Kidney capillary endothelial cell (primary cell): ENCODE data around the gene AGPAT4.

ENCODE experiments used
- DNase-seq: peaks from one replicate; pipeline ENCODE4 v3.0.0-alpha.2; 2018; ENCODE audit warnings: low spot score

Gene AGPAT4

DNA sequence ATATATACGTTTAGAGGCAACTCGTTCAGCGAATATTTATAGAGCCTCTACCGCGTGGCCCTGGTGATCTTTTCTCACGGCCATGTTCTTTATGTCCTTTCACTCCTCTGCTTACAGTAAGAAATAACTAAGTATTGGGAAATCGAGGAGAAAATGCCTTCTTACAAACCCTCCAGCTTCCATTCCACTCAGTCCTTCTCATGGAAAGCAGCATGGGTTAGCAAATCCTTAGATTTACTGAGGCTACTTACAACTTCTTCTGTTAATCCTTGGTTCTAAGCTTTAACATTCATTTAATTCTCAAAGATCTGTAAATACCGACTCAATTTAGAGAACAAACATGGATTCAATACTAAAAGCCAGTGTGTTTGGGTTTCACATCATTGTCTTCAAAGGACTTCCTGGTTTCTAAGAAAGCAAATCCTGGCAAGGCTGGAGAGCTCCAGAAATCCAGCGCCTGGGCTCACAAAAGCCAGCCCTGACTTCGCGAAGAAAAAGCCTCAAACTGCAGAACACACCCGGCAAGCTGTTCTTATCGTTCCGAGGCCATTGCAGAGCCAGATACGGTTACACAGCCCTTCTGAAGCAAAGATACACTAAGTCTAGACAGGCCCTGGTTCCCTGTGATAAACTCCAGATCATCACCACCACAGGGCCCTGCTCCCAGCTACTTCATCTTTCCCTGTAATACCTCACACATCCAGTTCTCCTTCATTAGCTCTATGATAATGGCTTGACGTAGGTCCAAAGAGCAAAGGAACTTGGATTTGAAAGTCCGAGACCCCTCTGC lies 19.2 kb downstream of the AGPAT4 start:
- no peak for DNase-seq

DNA sequence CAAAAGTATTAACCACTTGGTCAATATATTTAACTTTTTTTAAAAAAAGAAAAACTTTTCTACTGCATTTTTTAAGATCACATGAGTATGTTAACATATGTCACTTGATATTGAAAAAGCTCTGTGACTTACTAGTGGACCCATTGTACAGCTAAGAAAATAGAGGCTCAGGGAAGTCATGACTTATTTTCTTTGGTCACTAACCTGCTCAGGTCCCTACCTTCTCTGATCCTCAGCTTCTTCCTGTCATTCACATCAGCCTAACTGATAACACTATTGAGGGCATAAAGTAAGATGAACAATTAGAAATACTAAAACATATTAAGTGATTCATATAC lies 19.8 kb downstream of the AGPAT4 start:
- DNase-seq: no peak

GRCh38 chr6:161251345-161251744 lies 22.5 kb downstream of the AGPAT4 start:
- no peak for DNase-seq

- DNase-seq: no peak
Measured at GRCh38 chr6:161249327-161249726, 24.5 kb downstream of the AGPAT4 start.

- no peak for DNase-seq
Measured at GRCh38 chr6:161246725-161247124, 27.1 kb downstream of the AGPAT4 start.

DNA sequence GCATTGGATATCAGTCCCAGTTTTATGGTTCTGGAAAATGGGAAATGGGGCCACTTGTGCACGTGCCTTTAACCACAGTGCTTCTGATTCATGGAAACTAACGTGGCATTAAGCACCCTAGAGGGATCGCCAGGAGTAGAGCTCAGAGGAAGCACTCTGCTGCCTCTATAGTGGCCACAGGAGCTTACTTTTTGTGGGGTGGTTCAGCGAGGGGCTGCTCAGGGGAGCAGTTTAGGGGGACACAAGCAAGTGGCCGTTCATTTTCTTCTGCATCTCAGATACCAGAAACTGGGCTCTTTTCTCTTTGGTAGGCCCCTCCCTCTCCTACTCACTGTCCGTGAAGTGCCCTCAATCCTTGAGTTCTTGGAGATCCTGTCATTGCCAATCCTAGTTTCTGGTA lies 28.5 kb downstream of the AGPAT4 start:
- DNase-seq: no peak

GRCh38 chr6:161244725-161245124 lies 29.1 kb downstream of the AGPAT4 start:
- no peak for DNase-seq

DNA sequence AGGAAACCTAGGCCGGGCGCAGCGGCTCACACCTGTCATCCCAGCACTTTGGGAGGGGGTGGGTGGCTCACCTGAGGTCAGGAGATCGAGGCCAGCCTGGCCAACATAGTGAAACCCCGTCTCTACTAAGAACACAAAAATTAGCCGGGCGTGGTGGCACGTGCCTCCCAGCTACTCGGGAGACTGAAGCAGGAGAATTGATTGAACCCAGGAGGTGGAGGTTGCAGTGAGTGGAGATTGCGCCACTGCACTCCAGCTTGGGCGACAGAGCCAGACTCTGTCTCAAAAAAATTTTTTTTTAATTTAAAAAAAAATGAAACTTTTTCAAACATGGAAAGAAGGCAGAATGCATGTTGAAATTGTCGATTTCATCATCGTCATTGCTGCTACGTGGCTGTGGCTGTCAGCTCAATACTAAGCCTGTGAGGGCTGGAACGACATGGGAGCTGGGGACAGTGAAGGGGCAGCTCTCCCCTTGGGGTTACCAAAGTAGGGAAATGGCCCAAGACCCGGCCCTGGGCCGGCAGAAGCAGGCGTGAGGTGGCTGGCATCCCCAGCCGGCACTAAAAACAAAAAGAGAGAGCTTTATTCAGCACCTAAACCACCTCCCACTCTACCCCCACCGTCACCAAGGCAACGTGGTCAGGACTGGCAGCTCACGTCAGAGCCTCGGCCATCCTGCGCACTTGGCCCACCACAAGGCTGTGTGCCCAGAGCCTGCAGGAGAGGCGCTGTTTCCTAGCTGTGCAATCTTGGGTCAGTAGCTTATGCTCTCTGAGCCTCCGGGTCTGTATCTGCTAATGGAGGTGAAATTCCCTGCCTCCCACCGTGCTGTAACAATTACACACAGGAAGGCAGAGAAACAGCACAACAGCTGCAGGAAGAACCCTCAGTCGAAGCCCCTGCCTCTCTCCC lies 30.8 kb downstream of the AGPAT4 start:
- DNase-seq: no peak

- DNase-seq: no peak
Measured at GRCh38 chr6:161242113-161242512, 31.7 kb downstream of the AGPAT4 start.

DNA sequence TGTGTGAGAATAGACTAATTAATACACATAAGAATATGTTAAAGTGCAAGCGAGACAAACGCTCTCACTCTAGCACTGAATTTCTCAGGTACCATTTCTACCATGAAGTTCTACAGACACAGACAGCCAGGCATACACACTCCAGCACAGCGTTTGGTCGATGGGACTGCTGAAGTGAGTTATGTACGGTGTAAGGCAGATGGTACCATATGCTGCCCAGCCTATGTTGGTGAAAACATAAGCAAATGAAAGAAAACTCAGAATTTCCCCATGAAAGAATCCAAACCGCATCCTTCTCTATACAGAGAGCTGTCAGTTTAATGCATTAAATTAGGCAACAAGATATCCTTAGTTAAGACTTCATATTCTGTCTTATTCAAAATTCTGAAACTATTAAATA lies 34.9 kb downstream of the AGPAT4 start:
- no peak for DNase-seq

DNA sequence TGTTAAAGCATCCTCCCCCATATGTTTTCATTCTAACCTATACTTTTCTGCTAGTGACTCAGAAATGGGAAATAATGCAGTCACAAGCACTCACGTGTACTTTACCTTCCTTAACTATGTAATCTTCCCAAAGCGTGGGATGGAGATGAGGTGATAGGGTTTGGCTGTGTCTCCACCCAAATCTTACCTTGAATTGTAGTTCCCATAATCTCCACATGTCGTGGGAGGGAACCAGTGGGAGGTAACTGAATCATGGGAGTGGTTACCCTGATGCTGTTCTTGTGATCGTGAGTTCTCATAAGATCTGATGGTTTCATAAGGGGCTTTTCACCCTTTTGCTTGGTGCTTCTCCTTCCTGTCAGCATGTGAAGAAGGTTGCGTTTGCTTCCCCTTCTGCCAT lies 35.4 kb downstream of the AGPAT4 start:
- DNase-seq: no peak

DNA sequence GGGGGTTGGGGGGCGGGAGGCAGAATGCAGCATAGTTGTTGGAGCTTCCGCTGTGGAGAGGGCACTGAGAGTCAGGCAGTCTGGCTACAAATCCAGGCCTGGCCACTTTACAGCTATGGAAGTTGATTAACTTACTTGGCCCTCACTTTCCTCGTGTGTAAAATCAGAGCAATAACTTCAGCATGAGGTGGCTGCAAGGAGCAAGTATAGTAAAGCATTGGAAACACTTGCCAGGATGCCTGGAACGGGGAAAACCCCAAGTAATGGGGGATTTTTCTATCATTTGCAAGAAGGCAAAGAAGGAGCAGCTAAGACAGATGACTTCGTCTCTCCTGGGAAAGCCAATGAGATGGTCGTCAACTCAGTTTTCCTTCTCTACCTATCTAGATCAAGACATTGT lies 35.8 kb downstream of the AGPAT4 start:
- no peak for DNase-seq

- DNase-seq: no peak
Measured at GRCh38 chr6:161237176-161237575, 36.7 kb downstream of the AGPAT4 start.

DNA sequence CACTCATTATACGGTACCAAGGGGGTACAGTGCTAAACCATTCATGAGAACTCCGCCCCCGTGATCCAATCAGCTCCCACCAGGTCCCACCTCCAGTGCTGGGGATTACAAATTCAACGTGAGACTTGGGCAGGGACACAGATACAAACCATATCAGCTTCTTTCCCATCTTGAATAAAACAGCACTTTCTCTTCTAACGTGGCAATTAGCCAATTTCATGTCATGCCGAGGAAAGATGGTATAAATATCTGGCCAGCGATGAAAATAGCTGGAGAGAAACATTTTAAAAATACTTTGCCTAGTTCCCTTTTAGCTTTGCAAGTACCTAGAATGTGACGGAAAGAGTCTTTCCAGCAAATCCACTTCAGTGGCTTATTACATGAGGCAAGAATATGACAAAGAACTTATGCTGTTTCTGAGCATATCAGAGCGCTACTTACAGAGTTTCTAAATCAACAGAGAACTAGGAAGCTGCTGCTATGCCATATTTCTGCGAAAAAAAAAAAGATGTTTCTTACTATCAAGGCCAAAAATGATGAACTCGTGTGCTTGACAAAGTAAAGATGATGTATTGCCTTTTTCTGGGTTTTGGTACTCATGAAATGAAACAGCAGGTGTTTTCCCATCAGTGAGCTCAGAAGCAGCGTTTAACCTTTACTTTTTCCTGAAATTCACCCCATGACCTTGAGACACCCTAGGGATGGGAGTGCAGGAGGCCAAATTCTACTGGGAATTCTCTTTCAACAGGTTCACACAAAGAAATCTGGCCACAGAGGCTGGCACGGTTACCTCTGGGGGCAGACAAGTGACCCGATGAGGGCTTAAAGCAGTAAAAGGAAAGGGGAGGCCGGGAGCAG lies 37.9 kb downstream of the AGPAT4 start:
- DNase-seq: no peak

GRCh38 chr6:161233986-161234661 lies 39.7 kb downstream of the AGPAT4 start:
- DNase-seq: peak; percentile 65

DNA sequence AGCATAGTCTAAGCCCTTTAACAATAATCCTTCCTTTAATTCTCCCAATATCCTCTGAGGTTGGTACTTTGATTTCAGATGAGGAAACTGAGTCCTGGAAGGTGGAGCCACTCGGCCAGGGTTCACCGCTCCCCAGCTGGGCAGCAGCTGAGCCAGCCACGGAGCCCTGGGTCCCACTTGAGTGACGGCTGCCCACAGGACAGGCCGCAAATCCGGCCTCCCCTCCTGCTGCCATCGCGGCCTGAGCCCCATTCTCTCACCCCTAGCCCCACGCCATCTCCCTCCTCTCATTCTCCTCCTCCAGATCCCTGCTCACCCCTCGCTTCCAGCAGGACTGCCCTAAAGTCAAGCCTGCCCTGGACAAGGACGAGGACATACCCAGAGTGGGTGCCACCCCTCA lies 41.4 kb downstream of the AGPAT4 start:
- DNase-seq: no peak

DNA sequence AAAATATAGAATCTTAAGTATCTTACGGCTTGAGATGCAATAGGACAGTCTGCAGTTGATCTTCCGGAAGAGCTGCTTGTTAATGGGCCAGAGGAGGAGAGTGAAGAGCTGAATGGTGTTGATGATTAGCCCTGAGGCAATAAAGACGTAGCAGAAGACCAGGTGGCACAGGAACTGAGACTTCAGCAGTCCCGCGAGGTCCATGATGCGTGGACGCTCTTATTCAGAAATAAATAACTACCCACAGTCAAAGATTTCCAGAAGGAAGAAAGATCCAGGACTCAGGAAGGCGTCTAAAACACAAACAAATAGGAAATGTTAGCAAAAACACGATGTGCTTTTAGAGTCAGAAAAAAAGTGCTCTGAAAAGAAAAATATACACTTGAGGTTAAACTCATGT lies 41.9 kb downstream of the AGPAT4 start:
- no peak for DNase-seq

DNA sequence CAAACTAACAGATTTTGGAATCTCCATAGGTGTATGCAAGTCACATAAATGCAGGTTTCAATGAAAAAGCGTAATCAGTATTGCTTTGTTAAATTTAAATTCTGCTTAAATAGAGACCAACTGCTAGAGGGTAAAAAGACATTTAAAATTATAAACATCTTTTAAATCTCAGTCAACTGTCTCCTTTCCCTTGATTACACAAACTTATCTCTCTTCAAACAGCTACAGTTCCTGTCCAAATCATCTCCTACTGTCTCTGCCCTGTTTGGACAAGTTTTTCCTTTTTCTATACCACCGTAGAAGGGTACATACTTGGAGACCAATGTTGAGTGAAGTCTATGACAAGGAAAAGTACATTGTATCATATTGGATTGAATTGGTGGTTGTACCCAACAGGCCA lies 43.5 kb downstream of the AGPAT4 start:
- no peak for DNase-seq

DNA sequence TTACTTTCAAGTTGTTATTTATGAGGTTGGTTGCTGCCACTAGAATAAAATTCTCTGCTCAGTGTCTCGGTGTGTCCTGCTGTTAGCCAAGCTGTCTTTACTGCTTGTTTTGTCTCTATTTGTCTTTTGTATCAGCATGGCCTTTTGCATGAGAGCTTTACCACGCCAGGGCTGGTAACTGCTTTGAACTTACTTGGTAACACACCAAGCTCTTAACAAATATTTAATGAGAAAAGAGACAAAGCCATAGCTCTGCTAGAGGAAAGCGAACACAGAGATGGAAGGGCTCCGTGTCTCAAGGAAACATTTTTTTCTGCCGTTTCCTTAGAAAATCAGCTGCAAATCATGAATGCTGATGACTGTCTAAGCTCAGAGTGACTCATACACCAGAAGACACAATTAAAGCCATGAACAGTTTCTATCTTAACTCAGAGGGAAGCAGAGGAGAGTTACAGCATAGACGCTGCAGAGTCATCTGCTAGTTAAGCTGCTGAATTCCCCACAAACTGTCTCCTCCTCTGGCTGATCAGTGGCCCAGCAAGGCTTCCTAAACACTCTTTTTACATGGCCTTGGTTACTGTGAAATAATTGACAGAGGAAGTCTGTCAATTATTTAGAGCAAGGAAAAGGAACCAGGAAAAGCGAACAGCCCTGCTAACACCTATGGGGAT lies 44.8 kb downstream of the AGPAT4 start:
- DNase-seq: peak; percentile 92

GRCh38 chr6:161228096-161228495 lies 45.8 kb downstream of the AGPAT4 start:
- DNase-seq: no peak
